PC-9 (cell line): Measurements from ENCODE around the gene PCSK5. TPM values are rescaled to one million over a fixed set of nuclear protein-coding genes. Genes with fewer than 3 reads are reported as not detected.
A peak's percentile ranks its signal among the peaks of the same experiment; 100 is the strongest.

ENCODE experiments used
- BruUV-seq: library from RNA; stranded (reverse); fragments of 400-500 nt; replicated peaks from 2 replicates; lab custom pipeline; 2021; lab: Mats Ljungman, UMichigan
- CTCF ChIA-PET: fragments of 300-600 bp; sonication (Branson Sonifier 250); formaldehyde crosslinking; loops from one replicate; lab custom pipeline; 2022; ENCODE audit warnings: antibody characterized with exemption; lab: Charles Lee
- POLR2A ChIA-PET: fragments of 300-600 bp; sonication (Branson Sonifier 250); formaldehyde crosslinking; loops from one replicate; lab custom pipeline; 2022; ENCODE audit warnings: antibody characterized with exemption; ENCODE audit not compliant: unreplicated experiment; lab: Charles Lee
- DNase-seq, 2 experiments: peaks; one replicate each; pipeline versions ENCODE4 v3.0.0 to v3.0.0-alpha.2; 2015 to 2022; ENCODE audit warnings: mixed read lengths in 1 of 2
- H2AFZ ChIP-seq: fragments of 200-600 bp; sonication (generic); 2 replicates; pipeline ENCODE4 v1.8.1; 2017; ENCODE audit warnings: antibody characterized with exemption
- H3F3A ChIP-seq: fragments of 200-600 bp; sonication (generic); 2 replicates; pipeline ENCODE4 v1.8.1; 2017; ENCODE audit warnings: antibody characterized with exemption, mild to moderate bottlenecking, low read depth; ENCODE audit not compliant: insufficient read depth
- H3K27ac ChIP-seq: fragments of 200-600 bp; sonication (generic); 2 replicates; pipeline ENCODE4 v1.6.1; 2016; ENCODE audit warnings: mixed run types
- H3K27me3 ChIP-seq: fragments of 200-600 bp; sonication (generic); 2 replicates; pipeline ENCODE4 v1.6.1; 2016; ENCODE audit warnings: low read depth, mixed run types; ENCODE audit not compliant: insufficient read depth
- H3K36me3 ChIP-seq: fragments of 200-600 bp; sonication (generic); 2 replicates; pipeline ENCODE4 v1.6.1; 2016; ENCODE audit warnings: low read depth, mixed run types
- H3K4me1 ChIP-seq: fragments of 200-600 bp; sonication (generic); replicated peaks from 2 replicates; pipeline ENCODE4 v1.6.1; 2016; ENCODE audit warnings: mixed run types; ENCODE audit not compliant: insufficient read depth
- H3K4me2 ChIP-seq: fragments of 200-600 bp; sonication (generic); 2 replicates; pipeline ENCODE4 v1.6.1; 2017; ENCODE audit warnings: mixed run types
- H3K4me3 ChIP-seq: fragments of 200-600 bp; sonication (generic); 2 replicates; pipeline ENCODE4 v1.6.1; 2016; ENCODE audit warnings: mixed run types
- H3K79me2 ChIP-seq: fragments of 200-600 bp; sonication (generic); 2 replicates; pipeline ENCODE4 v1.6.1; 2017; ENCODE audit warnings: low read depth, mixed run types
- H3K9me2 ChIP-seq: fragments of 200-600 bp; sonication (generic); 2 replicates; pipeline ENCODE4 v1.8.1; 2017; ENCODE audit warnings: mild to moderate bottlenecking; ENCODE audit not compliant: insufficient read depth
- H3K9me3 ChIP-seq: fragments of 200-600 bp; sonication (generic); 2 replicates; pipeline ENCODE4 v1.8.1; 2016; ENCODE audit warnings: low read depth; ENCODE audit not compliant: insufficient read depth
- H4K20me1 ChIP-seq: fragments of 200-600 bp; sonication (generic); 2 replicates; pipeline ENCODE4 v1.8.1; 2017; ENCODE audit not compliant: insufficient read depth
- EZH2 ChIP-seq: fragments of 200-600 bp; sonication (generic); IDR thresholded peaks from 2 replicates; pipeline ENCODE4 v1.8.0; 2017; ENCODE audit warnings: antibody characterized with exemption, low read depth
- intact Hi-C: fragments of 100-400 bp; cut with micrococcal nuclease; formaldehyde crosslinking; loops from one replicate; pipeline ENCODE4 v1.10.0; 2022; ENCODE audit not compliant: unreplicated experiment
- total RNA-seq: library from RNA; stranded (reverse); gene quantifications from 2 replicates; pipeline ENCODE4 v1.2.3, GENCODE V29; 2021
- TF ChIP-seq, protein P1 (sequence below): fragments of 200-600 bp; sonication (generic); conservative IDR thresholded peaks from 2 replicates; pipeline ENCODE4 v1.6.1; 2017; ENCODE audit warnings: mixed run types, antibody characterized with exemption, mild to moderate bottlenecking, moderate library complexity

Gene PCSK5
- total RNA-seq, 1 experiment from 2014 or later = 8.2 TPM

DNA sequence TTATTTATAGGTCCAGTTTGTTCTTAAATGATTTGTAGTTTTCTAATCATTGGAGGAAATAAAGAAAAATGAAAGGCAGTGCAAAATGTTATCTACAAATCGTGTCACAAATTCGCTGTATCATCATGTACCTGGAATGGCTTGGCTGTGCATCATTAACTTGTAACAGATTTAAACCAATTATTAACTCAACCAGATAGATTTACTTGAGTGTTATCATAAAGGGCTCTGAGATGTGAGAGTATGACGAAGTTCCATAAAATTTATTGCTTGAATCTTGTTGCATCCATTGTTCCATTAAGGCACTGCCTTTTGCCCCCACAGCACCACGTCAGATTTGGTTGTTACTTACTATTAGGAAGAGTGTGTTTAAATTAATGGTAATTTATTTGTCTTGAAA, 23.5 kb downstream of the PCSK5 start:
- ChIA-PET POLR2A (no interaction called here), CTCF (no interaction called here)
- Histone ChIP-seq H3K4me2 (no peak overlapping the region), H3K27ac (no peak overlapping the region), H3K9me2 (no peaks in the 10 kb centered on the region; the same call in 1 of the 2 replicates), H2AFZ (no peak overlapping the region), H3K79me2 (peaks cover 40% of the 10 kb centered on the region), H4K20me1 (no peaks in the 10 kb centered on the region), H3F3A (peaks cover 18% of the 10 kb centered on the region; the same call in 1 of the 2 replicates), H3K27me3 (no peaks in the 10 kb centered on the region), H3K36me3 (no peaks in the 10 kb centered on the region), H3K4me3 (no peak overlapping the region), H3K4me1 (peaks cover 21% of the 10 kb centered on the region), H3K9me3 (no peaks in the 10 kb centered on the region)
- intact Hi-C loops = no loop called here
- no peak for DNase-seq
- TF ChIP-seq, protein P1, sequence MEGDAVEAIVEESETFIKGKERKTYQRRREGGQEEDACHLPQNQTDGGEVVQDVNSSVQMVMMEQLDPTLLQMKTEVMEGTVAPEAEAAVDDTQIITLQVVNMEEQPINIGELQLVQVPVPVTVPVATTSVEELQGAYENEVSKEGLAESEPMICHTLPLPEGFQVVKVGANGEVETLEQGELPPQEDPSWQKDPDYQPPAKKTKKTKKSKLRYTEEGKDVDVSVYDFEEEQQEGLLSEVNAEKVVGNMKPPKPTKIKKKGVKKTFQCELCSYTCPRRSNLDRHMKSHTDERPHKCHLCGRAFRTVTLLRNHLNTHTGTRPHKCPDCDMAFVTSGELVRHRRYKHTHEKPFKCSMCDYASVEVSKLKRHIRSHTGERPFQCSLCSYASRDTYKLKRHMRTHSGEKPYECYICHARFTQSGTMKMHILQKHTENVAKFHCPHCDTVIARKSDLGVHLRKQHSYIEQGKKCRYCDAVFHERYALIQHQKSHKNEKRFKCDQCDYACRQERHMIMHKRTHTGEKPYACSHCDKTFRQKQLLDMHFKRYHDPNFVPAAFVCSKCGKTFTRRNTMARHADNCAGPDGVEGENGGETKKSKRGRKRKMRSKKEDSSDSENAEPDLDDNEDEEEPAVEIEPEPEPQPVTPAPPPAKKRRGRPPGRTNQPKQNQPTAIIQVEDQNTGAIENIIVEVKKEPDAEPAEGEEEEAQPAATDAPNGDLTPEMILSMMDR = no peak
- TF ChIP-seq EZH2 = no peak
- no TSS peak for BruUV-seq

DNA sequence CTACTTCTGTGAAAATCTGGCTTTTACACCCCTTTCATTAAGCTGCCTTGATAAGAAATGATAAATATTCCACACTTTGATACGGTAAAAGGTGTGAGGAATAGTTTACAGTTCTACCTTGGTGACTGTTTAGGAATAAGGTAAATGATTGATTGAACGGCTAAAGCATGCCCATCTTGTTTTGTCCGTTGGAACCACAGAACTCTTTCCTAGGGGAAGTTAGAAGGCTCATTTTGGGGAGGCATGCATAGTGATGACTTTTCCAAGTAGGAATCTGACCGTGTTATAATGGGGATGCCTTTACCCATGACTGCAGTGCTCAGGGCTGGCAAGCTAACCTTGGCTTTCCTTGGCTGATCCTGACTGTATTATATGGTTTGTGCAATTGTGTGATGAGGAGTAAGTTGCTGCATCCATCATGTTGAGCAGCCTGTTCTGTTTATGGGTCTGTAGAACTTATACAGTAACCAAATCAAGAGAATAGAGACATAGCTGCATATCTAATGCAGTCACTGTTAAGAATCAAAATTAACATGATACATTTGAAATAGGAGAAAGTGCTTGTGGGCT, 24.5 kb downstream of the PCSK5 start:
- Histone ChIP-seq H3K9me3 (no peaks in the 10 kb centered on the region), H3K9me2 (no peaks in the 10 kb centered on the region; the same call in 1 of the 2 replicates), H4K20me1 (no peaks in the 10 kb centered on the region), H3K4me3 (no peak overlapping the region), H3K27ac (no peak overlapping the region), H3K27me3 (no peaks in the 10 kb centered on the region), H3F3A (peaks cover 23% of the 10 kb centered on the region; the same call in 1 of the 2 replicates), H3K36me3 (no peaks in the 10 kb centered on the region), H3K4me2 (no peak overlapping the region), H2AFZ (no peak overlapping the region), H3K4me1 (peaks cover 28% of the 10 kb centered on the region), H3K79me2 (peaks cover 40% of the 10 kb centered on the region)
- POLR2A ChIA-PET = no interaction called here
- no TSS peak for BruUV-seq
- CTCF ChIA-PET = no interaction called here
- intact Hi-C loops = no loop called here
- no peak for TF ChIP-seq EZH2
- TF ChIP-seq, protein P1 = no peak
- no peak for DNase-seq

DNA sequence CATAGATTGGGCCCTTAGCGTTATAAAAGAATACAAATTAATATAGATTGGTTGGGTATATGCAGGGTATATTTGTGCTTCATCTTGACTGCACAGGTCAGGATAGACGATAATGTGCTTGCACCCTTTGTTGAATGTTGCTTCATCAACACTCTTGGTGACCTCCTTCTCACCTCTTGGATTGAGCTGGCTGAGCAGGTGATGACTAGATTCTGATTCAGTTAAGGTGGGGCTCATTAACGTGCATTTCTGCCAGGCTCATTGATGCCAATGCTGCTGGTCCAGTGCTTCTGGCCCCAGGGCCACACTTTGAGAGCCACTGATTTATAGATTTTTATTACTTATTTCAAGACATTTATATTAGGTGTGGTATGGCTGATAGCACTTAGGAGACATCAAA, 27.7 kb downstream of the PCSK5 start:
- intact Hi-C loops = loop anchor here (1.0 kb wide), 1 partner anchor 46 kb away; no protein-coding TSS in a partner anchor

More for the DNA sequence above, 27.7 kb downstream of the PCSK5 start:
- H3K27me3 ChIP-seq = no peaks in the 10 kb centered on the region
- H3K27ac ChIP-seq = peak overlapping the region; percentile 53
- H3K36me3 ChIP-seq = no peaks in the 10 kb centered on the region
- POLR2A ChIA-PET = interaction anchor here (0.6 kb wide), 1 partner anchor 28 kb away, joined by 5 read pairs; the partner anchor contains the start of gene PCSK5
- H3F3A ChIP-seq = peaks cover 19% of the 10 kb centered on the region; the same call in 1 of the 2 replicates
- peaks cover 28% of the 10 kb centered on the region for H3K4me1 ChIP-seq
- no peaks in the 10 kb centered on the region for H3K9me3 ChIP-seq
- H3K79me2 ChIP-seq = peaks cover 58% of the 10 kb centered on the region
- peak; percentile 41 to 90 for DNase-seq
- H3K4me2 ChIP-seq = peak overlapping the region; percentile 49
- CTCF ChIA-PET = no interaction called here
- no peaks in the 10 kb centered on the region for H4K20me1 ChIP-seq
- no peak for TF ChIP-seq EZH2
- TF ChIP-seq, protein P1 = no peak
- BruUV-seq = no TSS peak
- H3K4me3 ChIP-seq = no peak overlapping the region
- no peaks in the 10 kb centered on the region; the same call in 1 of the 2 replicates for H3K9me2 ChIP-seq
- H2AFZ ChIP-seq = no peak overlapping the region
